ENCODE data around the gene TMED1. TPM values are rescaled to one million over a fixed set of nuclear protein-coding genes. Genes with fewer than 3 reads are reported as not detected.
A peak's percentile ranks its signal among the peaks of the same experiment; 100 is the strongest.

The TMED1 gene
- total and polyA plus RNA-seq, 9 of the 15 experiments (the other 6 are each of a cell fraction or from before 2014, with no cell fraction given) = 0.86 to 30.2 (median 23.5) TPM

DNA sequence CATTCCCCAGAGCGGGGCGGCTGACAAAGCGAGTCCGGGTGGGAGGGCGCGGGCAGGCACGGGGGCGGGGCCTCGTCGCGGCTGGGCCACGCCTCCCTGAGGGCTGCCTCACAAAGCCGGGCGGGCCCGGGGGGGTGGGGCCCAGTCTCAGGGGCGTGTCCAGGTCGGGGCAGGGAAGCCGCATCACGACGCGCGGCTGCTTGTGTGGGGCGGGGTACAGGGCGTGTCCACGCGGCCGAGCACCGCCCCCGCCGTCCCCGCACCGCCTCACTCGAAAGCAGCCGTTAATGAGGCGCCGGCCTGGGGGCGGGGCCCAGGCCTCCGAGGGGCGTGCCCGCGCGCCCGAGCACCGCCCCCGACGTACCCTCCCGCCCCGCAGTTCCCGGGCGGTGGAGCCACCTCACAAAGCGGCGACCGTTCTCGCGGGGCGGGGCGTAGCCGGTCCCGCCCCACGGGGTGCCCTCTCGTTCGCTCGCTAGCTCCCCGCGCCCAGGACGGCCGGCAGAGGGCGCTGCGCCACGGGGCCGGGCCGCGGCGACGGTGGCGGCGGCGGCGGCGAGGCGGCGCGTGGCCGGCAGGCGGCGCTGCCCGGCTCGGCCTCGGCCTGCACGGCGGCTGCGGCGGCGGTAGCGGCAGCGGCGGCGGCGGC is 35.1 kb upstream of the TMED1 start, which contains the start of gene CARM1 (continued):
- TF ChIP-seq, protein P1, sequence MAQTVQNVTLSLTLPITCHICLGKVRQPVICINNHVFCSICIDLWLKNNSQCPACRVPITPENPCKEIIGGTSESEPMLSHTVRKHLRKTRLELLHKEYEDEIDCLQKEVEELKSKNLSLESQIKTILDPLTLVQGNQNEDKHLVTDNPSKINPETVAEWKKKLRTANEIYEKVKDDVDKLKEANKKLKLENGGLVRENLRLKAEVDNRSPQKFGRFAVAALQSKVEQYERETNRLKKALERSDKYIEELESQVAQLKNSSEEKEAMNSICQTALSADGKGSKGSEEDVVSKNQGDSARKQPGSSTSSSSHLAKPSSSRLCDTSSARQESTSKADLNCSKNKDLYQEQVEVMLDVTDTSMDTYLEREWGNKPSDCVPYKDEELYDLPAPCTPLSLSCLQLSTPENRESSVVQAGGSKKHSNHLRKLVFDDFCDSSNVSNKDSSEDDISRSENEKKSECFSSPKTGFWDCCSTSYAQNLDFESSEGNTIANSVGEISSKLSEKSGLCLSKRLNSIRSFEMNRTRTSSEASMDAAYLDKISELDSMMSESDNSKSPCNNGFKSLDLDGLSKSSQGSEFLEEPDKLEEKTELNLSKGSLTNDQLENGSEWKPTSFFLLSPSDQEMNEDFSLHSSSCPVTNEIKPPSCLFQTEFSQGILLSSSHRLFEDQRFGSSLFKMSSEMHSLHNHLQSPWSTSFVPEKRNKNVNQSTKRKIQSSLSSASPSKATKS (CRISPR knock-in tag; IDR thresholded peaks at IDR 0.05) = no peak
- TF ChIP-seq THRB (CRISPR knock-in tag; conservative IDR thresholded peaks at IDR 0.05) (no peak), NR2C2 (CRISPR knock-in tag; IDR thresholded peaks at IDR 0.05) (no peak), NR2C2 (tag; IDR thresholded peaks at IDR 0.05) (no peak; the same call in 1 of the 2 replicates), ZNF121 (CRISPR knock-in tag; conservative IDR thresholded peaks at IDR 0.05) (no peak), ZNF12 (CRISPR knock-in tag; IDR thresholded peaks at IDR 0.05) (no peak), CBX1 (IDR thresholded peaks at IDR 0.05; ENCODE audit: low read depth) (no peak), KDM5B (IDR thresholded peaks at IDR 0.05; ENCODE audit: insufficient replicate concordance, low read depth, low read length) (no peak), ZNF830 (CRISPR knock-in tag; IDR thresholded peaks at IDR 0.05) (no peak), RBM34 (IDR thresholded peaks at IDR 0.05; ENCODE audit: borderline replicate concordance, insufficient read depth, low read length) (0 out of 2 replicates have a peak, but pooled peaks have one; percentile 59), CREBBP (IDR thresholded peaks at IDR 0.05; ENCODE audit: low read depth, low read length) (no peak), TAF9B (IDR thresholded peaks at IDR 0.05; ENCODE audit: partially characterized antibody) (no peak), HBP1 (CRISPR knock-in tag; IDR thresholded peaks at IDR 0.05) (no peak), SRF (CRISPR knock-in tag; IDR thresholded peaks at IDR 0.05) (peak in 1 of 2 experiments; percentile 83; a peak in 2 of 4 replicates), ZNF444 (CRISPR knock-in tag; IDR thresholded peaks at IDR 0.05) (no peak), ZNF212 (CRISPR knock-in tag; IDR thresholded peaks at IDR 0.05) (no peak), ZFX (CRISPR knock-in tag; IDR thresholded peaks at IDR 0.05) (0 out of 2 replicates have a peak, but pooled peaks have one; percentile 13), TARDBP (IDR thresholded peaks at IDR 0.05) (no peak), ZBTB26 (CRISPR knock-in tag; IDR thresholded peaks at IDR 0.05) (no peak)
- TF ChIP-seq, protein P2, sequence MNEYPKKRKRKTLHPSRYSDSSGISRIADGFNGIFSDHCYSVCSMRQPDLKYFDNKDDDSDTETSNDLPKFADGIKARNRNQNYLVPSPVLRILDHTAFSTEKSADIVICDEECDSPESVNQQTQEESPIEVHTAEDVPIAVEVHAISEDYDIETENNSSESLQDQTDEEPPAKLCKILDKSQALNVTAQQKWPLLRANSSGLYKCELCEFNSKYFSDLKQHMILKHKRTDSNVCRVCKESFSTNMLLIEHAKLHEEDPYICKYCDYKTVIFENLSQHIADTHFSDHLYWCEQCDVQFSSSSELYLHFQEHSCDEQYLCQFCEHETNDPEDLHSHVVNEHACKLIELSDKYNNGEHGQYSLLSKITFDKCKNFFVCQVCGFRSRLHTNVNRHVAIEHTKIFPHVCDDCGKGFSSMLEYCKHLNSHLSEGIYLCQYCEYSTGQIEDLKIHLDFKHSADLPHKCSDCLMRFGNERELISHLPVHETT (CRISPR knock-in tag; conservative IDR thresholded peaks at IDR 0.05 in 1 of 2, IDR thresholded peaks at IDR 0.05 in 1 of 2) = peak in 1 of 2 experiments; percentile 99; a peak in 2 of 4 replicates

All from K562 (cell line).